ENCODE results near the gene TBX21. TPM values are rescaled to one million over a fixed set of nuclear protein-coding genes. Genes with fewer than 3 reads are reported as not detected.

TBX21 gene
- total and polyA plus RNA-seq, 10 of the 15 experiments (the other 5 are each of a cell fraction or from before 2014, with no cell fraction given): 0.63 to 9.6 (median 5.0) TPM

- no peak overlapping the region for H3K4me2 ChIP-seq (ENCODE audit: control insufficient read depth, insufficient read depth)
- in situ Hi-C loops (cut with MboI): no loop called here
- H3K36me3 ChIP-seq (ENCODE audit: control insufficient read depth in 2 of 2, insufficient read depth in 2 of 2, low read length in 1 of 2): no peaks in the 10 kb centered on the region
- H3K9me3 ChIP-seq (replicated peaks; ENCODE audit: control insufficient read depth, insufficient read depth, low read length): no peaks in the 10 kb centered on the region
- SMC1A ChIA-PET (ENCODE audit: uncharacterized antibody, unreplicated experiment): interaction anchor here (2.9 to 7.0 kb wide), 5 partner anchors 8 to 67 kb away, joined by 11 to 56 read pairs (median 15); no protein-coding TSS in a partner anchor
- BruUV-seq (replicated peaks): no TSS peak
- no peak for TF ChIP-seq SIX5 (IDR thresholded peaks at IDR 0.05; ENCODE audit: low read depth, low read length, severe bottlenecking)
- TF ChIP-seq GATAD2B (conservative IDR thresholded peaks at IDR 0.05; ENCODE audit: low read depth): no peak
- TF ChIP-seq KAT2A (conservative IDR thresholded peaks at IDR 0.05; ENCODE audit: control insufficient read depth, low read depth, low read length): no peak
- no peak for TF ChIP-seq ESRRA (IDR thresholded peaks at IDR 0.05; ENCODE audit: low read length)
- TF ChIP-seq PML (IDR thresholded peaks at IDR 0.05; ENCODE audit: low read length): no peak
- TF ChIP-seq IKZF1 (conservative IDR thresholded peaks at IDR 0.05): no peak
- H3K4me1 ChIP-seq (ENCODE audit: control insufficient read depth, insufficient read depth, low read length): peaks cover 11% of the 10 kb centered on the region
- H3K9ac ChIP-seq (ENCODE audit: control insufficient read depth, insufficient read depth, low read length): no peak overlapping the region
- FAIRE-seq (no peak), ATAC-seq (no peak), DNase-seq (ENCODE audit: low read depth, low spot score) (no peak)
- no peak overlapping the region for H2AFZ ChIP-seq (ENCODE audit: control insufficient read depth, low read depth, low read length)
- H4K20me1 ChIP-seq (ENCODE audit: control insufficient read depth, insufficient read depth): no peaks in the 10 kb centered on the region
- H3K27me3 ChIP-seq (replicated peaks in 1 of 2; ENCODE audit: control insufficient read depth in 2 of 2, insufficient read depth in 2 of 2, low read length in 1 of 2): 0 out of 4 replicates have a peak, but pooled peaks cover 0 to 1% of the 10 kb centered on the region in 2 experiments
- CTCF ChIA-PET: interaction anchor here (1.0 to 17.1 kb wide), 7 partner anchors 12 to 78 kb away, joined by 3 to 242 read pairs (median 4); no protein-coding TSS in a partner anchor
- RAD21 ChIA-PET (ENCODE audit: unreplicated experiment): interaction anchor here (1.0 to 10.4 kb wide), 3 partner anchors 12 to 38 kb away, joined by 5 to 136 read pairs (median 25); no protein-coding TSS in a partner anchor
- peaks cover 26% of the 10 kb centered on the region for H3K79me2 ChIP-seq (ENCODE audit: control insufficient read depth, insufficient read depth, low read length)
- POLR2A ChIA-PET: interaction anchor here (1.1 to 3.3 kb wide), 2 partner anchors 12 to 81 kb away, joined by 3 to 23 read pairs; partner anchors contain the start of gene KPNB1
- 24% methylated on average over 4 of the region's 4 CpGs for WGBS (ENCODE audit: insufficient coverage, insufficient replicate concordance, low lambda C conversion rate, missing lambda C conversion rate)
- H3K27ac ChIP-seq (ENCODE audit: control insufficient read depth, insufficient read depth): no peak overlapping the region
- no peak overlapping the region for H3K4me3 ChIP-seq
- intact Hi-C loops (cut with micrococcal nuclease; ENCODE audit: unreplicated experiment): loop anchor here (10.0 kb wide), 1 partner anchor 76 kb away; no protein-coding TSS in a partner anchor
Measured at GRCh38 chr17:47730681-47731080, 2.4 kb upstream of the TBX21 start.

DNA sequence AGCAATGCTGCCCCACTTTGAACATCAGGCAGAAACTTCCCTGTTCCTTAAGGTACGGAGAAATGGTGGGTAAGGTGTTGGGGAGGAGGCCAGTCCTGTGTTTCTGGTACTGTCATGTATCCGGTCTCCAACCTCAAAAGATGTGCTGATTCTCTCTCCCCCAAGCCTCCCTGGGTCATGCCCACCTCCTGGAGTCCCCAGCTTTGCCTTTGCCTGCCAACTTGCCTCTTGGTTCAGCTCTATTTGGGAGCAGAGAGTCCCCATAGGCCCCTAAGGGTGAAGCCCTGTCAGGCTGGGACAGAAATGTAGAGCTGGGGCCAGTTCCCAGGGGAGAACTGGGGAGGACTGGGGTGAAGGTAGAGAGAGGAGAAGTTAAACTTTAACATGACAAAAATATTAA lies 1.6 kb upstream of the TBX21 start:
- Histone ChIP-seq H3K36me3 (ENCODE audit: control insufficient read depth in 2 of 2, insufficient read depth in 2 of 2, low read length in 1 of 2) (no peaks in the 10 kb centered on the region), H3K4me1 (ENCODE audit: control insufficient read depth, insufficient read depth, low read length) (peaks cover 19% of the 10 kb centered on the region), H3K9me3 (replicated peaks; ENCODE audit: control insufficient read depth, insufficient read depth, low read length) (no peaks in the 10 kb centered on the region), H3K4me3 (no peak overlapping the region), H3K79me2 (ENCODE audit: control insufficient read depth, insufficient read depth, low read length) (peaks cover 34% of the 10 kb centered on the region), H3K9ac (ENCODE audit: control insufficient read depth, insufficient read depth, low read length) (no peak overlapping the region), H4K20me1 (ENCODE audit: control insufficient read depth, insufficient read depth) (no peaks in the 10 kb centered on the region), H3K27ac (ENCODE audit: control insufficient read depth, insufficient read depth) (no peak overlapping the region), H3K4me2 (ENCODE audit: control insufficient read depth, insufficient read depth) (no peak overlapping the region), H2AFZ (ENCODE audit: control insufficient read depth, low read depth, low read length) (no peak overlapping the region), H3K27me3 (replicated peaks in 1 of 2; ENCODE audit: control insufficient read depth in 2 of 2, insufficient read depth in 2 of 2, low read length in 1 of 2) (0 out of 4 replicates have a peak, but pooled peaks cover 0 to 1% of the 10 kb centered on the region in 2 experiments)
- ChIA-PET CTCF (interaction anchor here (1.0 to 17.1 kb wide), 7 partner anchors 13 to 69 kb away, joined by 3 to 242 read pairs (median 4); no protein-coding TSS in a partner anchor), RAD21 (ENCODE audit: unreplicated experiment) (interaction anchor here (0.8 to 10.4 kb wide), 4 partner anchors 12 to 38 kb away, joined by 3 to 136 read pairs (median 15); no protein-coding TSS in a partner anchor), POLR2A (interaction anchor here (1.1 to 3.3 kb wide), 2 partner anchors 13 to 81 kb away, joined by 3 to 23 read pairs; partner anchors contain the start of gene KPNB1), SMC1A (ENCODE audit: uncharacterized antibody, unreplicated experiment) (interaction anchor here (0.7 to 7.0 kb wide), 6 partner anchors 9 to 136 kb away, joined by 3 to 56 read pairs (median 14); no protein-coding TSS in a partner anchor)
- DNase-seq (ENCODE audit: low read depth, low spot score) (no peak), ATAC-seq (no peak), FAIRE-seq (no peak)
- intact Hi-C loops (cut with micrococcal nuclease; ENCODE audit: unreplicated experiment) (loop anchor here (10.0 kb wide), 1 partner anchor 77 kb away; no protein-coding TSS in a partner anchor), in situ Hi-C loops (cut with MboI) (no loop called here)
- WGBS (ENCODE audit: insufficient coverage, insufficient replicate concordance, low lambda C conversion rate, missing lambda C conversion rate): 31% methylated on average over 2 of the region's 2 CpGs
- BruUV-seq (replicated peaks): no TSS peak
- TF ChIP-seq TCF12 (IDR thresholded peaks at IDR 0.05; ENCODE audit: low read depth, low read length) (no peak), NFXL1 (IDR thresholded peaks at IDR 0.05; ENCODE audit: borderline replicate concordance) (no peak), YY1 (IDR thresholded peaks at IDR 0.05; ENCODE audit: low read depth, low read length) (no peak), PKNOX1 (IDR thresholded peaks at IDR 0.05) (no peak), NR2F1 (conservative IDR thresholded peaks at IDR 0.05) (no peak), HDAC2 (IDR thresholded peaks at IDR 0.05) (no peak), CREM (IDR thresholded peaks at IDR 0.05; ENCODE audit: low read depth) (no peak), EZH2 (IDR thresholded peaks at IDR 0.05; ENCODE audit: borderline replicate concordance, control insufficient read depth, low read depth, low read length) (no peak), HSF1 (IDR thresholded peaks at IDR 0.05; ENCODE audit: low read depth, low read length) (no peak)

Measured in GM12878 (cell line).